NCI-H2171 treated with DMSO at 0.1 percent for 48 hours (cell line): ENCODE data around the gene SCN3A.

Source experiments
- DNase-seq: peaks from one replicate; lab custom pipeline; 2025; lab: John Stamatoyannopoulos, UW

SCN3A gene

DNA sequence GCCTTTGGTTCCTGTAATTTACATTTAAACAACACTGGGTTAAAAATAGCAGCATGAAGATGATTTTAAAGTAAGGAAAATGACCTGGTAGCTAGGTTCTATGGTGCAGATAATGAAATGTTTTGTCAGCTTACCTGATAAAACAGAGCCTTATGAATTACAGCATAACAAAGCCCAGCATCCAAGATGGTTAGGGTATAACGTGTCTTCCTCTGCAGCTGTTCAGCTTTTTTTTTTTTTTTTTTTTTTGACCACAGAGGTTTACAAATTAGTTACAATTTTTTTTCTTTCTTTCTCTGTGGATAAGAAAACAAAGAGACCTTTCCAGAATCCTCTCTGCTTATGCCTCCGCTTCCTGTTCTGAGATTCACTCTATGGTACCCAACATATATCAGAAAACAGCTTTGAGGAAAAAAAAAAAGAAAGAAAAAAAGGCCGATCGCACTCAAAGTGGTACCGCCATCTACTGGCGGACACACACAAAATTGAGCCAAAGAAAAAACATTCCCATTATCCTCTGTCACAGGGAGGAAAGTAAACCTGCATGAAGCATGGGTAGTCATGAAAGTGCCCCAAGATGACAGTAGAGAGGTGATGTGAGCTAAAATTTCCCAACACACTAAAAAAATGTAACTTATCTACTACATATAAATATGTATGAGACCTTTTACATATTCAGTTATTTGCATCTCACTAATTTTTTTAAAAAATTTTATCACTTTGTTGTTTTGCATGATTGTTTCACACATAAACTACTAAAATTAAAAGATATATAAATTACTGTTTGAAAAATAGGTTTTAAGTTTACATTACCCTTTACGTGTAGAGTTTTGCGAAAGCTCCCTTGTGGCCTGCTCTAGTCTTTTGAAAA is at the start of gene SCN3A:
Gene SCN3A (minus strand): TSS at position 362 of the 871 bp plus-strand sequence. CDS start 27,656 bp downstream, outside the sequence.
- peak; percentile 96 for DNase-seq

DNA sequence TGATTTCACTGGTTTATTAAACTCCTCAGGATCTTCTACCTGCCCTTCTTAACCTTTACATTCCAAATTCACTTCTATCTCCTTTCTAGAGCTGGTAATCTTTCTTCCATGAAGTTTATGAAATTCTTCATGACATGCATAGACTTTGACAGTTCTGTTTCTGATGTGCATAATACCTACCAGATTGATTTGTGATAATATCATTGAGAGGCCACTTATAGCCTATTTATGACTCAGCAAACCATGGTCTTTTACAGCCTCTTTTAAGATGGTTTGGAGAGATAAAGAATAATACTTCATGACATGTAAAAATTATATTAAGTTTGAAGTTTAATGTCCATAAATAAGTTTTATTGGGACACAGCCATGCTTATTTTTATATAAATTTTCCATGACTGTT is 49.3 kb upstream of the SCN3A start:
- no peak for DNase-seq

DNA sequence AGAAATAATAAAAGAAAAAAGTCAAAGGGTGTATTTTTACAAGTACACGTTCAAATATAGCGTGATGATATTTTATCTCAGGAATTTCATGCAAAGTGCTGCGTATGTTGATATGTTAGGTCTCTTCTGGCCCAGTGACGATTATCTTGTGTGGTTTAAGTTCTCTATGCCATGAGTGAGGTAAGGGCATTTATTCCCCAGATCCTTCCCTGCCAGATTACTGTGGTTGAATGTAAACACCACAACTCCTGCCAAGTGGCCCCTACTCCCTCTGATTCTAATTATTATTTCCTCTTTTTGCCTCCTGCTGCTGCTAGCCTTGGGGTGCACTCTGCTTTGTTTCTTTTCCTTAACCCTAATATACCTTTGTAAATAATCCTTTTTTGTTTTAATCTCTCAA is 47.5 kb upstream of the SCN3A start:
- DNase-seq: peak; percentile 15

DNA sequence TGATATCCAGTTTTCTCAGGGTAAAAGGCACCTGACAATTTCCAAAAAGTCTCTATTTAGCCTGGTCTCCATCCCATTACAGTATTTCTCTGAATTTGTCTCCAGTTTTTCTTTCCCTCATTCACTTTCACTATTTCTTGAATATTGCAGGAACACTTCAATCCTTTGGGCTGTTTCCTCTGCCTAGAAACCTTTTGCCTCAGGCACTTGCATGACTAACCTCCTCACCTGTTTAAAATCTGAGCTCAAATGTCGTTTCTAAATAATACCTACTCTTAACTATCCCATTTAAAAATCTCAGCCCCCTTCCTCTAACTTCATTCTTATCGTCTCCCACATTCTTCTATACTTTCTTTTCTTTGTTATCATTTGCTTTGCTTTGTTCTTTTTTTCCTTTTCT is 44.4 kb upstream of the SCN3A start:
- DNase-seq: peak; percentile 3

DNA sequence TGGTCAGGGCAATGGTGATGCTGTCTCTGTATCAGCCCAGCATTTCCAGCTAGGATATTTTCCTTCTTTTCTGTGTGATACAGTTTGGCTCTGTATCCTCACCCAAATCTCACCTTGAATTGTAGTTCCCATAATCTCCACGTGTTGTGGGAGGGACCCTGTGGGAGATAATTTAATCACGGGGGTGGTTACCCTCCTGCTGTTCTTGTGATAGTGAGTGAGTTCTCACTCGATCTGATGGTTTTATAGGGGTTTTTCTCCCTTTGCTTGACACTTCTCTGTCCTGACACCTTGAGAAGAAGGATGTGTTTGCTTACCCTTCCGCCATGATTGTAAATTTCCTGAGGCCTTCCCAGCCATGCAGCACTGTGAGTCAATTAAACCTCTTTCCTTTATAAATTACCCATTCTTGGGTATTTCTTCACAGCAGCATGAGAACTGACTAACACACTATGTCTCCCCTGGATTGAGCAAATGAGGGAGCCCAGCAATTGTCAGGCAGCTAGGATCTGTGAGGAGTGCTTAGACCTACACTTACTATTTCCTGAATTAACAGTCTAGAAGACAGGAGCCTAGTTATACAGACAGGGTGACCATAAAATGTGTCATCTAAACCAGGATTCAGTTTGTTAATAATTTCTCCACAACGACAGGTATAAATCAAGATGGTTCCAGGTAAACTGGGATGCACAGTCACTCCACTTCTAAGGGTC is 41.4 kb upstream of the SCN3A start:
- no peak for DNase-seq

DNA sequence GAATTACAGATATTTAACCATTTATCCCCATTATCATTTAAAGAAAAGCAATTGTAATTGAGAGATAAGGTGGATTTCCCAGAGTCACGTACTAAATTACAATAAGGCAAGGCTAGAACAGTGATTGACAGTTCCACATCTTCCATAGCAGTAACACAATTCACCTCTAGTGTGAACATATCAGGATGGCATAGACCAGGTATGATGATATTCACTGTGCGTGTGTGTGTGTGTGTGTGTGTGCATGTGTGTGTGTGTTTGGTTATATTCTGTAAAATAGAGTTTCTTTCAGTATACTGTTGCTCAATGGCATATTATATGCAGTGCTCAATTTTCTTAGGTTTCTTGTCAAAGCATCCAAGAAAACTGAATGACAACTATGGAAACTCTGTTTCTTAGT is 37.1 kb upstream of the SCN3A start:
- no peak for DNase-seq

DNA sequence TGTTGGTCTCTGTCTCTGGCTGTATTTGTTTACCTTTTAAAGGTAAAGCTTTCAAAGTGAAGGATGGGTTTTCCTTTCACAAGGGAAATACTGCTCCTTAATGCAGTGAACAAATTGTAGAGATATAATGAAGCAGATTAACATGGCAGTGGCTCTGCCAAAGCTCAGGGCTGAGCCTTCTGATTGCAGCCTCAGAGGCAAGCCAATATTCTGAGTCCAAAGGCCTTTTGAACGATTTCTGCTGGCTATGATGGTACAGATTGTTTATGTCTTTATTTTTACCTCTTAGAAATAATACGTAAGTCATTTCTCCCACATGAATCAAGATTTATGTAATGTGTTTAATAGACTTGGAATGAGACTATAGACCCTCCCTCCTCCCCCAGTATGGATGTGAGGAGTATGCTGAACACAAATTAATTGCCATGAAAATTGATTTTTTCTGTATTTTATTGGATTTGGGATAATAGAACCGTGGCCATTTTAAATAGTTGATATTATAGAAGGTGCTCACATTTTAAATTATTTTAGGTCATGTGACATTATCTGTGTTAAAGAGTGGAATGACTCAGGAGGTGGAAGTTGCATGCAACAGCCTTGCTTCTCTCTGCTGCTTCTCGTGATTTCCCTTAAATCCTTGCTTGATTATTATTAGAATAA is 36.1 kb upstream of the SCN3A start:
- no peak for DNase-seq

DNA sequence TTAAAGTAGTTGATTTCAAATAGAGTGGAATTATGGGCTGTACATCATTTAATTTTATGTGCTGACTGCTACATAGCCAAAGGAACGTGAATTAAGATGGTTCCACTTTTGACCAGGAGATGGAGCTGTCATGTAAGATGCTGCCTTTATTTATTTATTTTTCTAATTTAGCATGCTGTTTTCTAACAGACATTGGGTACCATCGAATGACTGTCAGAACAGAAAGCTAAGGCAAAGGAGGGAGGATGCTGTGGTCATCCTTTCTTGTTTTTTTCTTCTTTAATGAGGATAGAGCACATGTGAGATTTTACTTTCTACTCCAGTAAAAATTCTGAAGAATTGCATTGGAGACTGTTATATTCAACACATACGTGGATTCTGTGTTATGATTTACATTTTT is 35.4 kb upstream of the SCN3A start, which contains the start of gene SCN2A:
Gene SCN2A (plus strand): TSS at position 185 of the 400 bp plus-strand sequence. CDS start 56,410 bp downstream, outside the sequence.
- peak; percentile 60 for DNase-seq

DNA sequence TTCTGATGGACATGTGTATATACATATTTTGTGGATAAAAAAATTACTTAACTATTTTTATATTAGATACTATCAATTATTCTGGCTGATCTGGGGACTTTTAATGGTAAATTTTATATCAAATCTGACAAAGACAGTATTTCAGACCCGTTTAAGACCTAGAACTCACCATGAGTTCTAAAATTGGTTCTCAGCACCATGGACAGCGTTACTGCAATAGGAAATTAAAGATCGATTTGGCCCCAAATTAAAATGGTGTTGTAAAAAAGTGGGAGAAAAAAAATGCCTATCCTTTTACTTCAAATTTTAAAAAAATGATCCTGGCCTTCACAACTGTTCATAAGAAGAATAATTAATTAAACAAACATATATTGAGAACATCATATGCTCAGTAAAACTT is 34.4 kb upstream of the SCN3A start:
- DNase-seq: no peak

DNA sequence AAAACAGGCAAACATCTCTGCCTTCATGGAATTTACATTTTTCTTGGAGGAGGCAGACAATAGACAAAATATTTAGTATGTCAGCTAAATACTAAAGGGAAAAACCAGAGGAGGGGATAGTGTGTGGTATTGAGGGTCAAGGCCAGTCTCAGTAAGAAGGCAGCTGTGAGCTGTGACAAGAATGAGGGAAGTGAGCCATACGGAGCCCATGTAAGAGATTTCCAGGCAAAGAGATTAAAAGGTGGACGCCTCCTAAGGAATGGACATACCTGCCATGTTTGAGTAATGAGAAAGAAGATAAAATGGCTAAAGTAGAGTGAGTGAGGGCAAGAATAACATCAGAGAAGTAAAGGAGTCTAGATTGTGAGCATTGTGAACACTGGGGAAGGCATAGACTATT is 33.2 kb upstream of the SCN3A start:
- no peak for DNase-seq

DNA sequence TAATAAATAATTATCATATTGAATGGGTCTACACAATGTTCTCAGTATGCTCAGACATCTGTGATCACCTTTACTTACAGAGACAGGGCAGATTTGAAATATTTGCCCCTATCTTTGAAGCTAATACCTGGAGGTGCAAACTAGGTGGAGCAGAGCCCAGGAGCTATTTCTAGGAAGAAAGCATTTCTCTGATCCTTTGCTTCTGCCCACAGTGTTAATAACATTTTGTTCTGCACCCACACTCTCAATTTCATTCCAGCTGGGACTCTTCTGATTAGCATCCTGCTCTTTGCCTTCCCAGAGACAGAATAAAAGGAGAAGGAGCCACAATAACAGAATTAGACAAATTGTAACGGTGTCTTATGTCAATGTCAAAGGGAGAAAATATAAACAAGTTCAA is 23.7 kb upstream of the SCN3A start:
- DNase-seq: no peak

DNA sequence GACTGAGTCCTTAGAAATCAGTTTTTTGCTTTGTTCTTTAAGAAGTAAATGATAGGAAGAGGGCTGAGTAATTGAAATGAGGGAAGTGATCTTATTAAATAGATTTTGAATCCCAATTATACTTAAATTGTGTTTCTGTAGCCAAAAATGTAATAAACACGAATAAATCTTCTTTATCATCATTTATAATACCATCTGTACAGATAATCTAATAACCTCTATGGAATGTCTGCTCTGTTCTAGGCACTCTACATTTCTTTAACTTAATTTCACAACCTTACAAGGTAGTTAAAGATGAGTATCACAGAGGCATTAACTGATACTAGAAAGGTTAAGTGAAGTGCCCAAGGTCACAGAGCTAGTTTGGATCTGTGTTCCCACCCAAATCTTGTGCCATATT is 21.1 kb upstream of the SCN3A start:
- no peak for DNase-seq

DNA sequence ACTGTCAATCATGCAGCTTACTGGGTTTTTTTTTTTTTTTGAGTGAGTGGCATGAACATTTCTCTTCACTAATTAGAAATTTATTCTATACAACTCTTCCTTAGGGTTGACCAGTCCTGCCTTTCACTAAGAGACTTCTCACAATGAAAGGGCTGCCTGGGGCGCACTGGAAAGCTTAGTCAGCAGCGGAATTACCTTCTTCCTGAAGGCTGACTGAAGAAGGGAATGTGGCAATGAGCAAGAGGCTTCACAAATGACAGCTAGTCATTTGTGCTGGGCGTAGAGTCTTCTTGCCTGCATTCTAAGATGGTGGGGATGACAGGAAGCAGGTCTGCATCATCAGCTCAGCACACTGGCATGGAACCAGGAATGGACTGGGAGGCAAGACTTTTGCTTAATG is 15.6 kb upstream of the SCN3A start:
- DNase-seq: no peak

DNA sequence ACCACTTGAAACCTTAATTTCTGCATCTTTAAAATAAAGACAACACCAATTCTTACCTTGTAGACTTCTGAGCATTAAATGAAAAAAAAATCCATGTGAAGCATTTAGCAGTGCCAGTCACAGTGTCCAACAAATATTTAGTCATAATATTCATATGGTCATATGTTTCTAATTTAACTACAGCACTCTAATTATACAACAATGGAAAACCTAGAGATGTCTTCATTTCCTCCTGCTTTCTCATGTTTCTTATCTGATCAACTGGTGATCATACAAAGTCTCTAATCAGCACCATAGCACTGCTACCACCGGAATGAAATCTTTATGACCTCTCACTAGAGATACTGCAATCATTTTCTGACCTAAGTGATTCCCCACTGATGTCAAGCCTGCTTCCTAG is 10.2 kb upstream of the SCN3A start:
- no peak for DNase-seq

DNA sequence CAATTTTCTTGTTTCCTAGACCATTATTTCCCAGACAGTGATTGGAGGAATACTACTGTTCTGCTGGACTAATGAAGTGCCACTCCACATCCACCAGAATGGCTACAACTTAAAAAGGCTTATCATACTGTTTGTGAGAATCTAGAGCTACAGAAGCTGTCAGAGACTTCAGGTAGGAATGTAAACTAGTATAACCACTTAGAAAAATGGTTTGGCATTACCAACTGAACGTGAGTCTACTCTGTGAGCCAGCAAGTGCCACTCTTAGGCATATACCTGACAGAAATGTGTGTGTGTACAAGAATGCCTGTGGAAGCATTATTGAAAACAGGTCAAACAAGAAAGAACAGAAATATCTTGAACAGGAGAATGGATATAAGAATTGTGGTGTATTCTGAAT is 4.2 kb upstream of the SCN3A start:
- no peak for DNase-seq

DNA sequence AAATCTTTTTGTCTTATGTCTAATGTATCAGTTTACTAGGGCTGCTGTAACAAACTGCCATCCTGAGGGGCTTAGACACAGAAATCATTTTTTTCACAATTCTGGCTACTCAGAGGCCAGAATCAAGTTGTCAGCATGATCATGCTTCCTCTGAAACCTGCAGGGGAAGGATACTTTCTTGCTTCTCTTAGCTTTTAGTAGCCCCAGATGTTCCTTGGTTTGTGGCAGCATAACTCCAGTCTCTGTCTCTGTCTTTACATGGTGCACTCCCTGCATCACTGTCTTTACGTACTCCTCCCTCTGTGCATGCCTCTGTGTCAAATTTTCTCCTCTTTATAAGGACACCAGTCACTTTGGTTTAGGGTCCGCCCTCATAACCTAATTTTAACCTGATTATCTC is 2.0 kb upstream of the SCN3A start:
- no peak for DNase-seq

DNA sequence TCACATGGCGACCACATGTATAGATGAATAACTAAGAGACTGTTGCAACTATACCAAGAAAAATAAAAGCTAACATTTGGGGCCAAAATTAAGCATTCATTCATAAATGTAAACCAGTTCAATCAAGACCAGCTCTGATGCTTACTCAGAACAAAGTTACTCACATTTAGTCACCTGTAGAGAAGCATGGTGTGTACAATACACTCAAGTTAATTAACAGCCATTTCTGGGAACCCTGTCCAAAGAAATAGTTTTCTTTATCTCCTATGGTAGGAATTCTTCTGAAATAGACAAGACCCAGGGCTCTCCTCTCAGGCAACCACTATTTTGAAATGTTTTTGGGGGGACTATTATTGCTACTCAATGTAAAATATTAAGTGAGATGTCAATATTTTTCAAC is 1.6 kb downstream of the SCN3A start:
- DNase-seq: no peak

DNA sequence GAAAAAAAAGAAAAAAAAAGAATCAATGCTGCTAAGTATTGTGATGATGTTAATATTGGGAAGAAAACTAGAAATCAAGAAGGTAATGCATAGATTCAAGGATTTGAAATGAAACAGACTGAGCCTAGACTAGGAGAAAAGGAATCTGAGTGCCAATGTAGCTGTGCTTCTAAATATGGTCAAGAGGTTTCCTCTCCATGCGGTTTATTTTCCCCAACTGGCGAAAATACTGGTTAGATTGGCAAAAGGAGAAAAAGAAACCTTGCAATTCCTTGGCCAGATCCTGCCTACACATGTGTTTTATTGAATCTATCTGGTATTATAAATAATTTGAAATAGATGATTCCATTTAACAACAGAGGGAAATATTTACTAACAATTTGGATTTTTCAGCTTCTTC is 5.7 kb downstream of the SCN3A start:
- DNase-seq: no peak

DNA sequence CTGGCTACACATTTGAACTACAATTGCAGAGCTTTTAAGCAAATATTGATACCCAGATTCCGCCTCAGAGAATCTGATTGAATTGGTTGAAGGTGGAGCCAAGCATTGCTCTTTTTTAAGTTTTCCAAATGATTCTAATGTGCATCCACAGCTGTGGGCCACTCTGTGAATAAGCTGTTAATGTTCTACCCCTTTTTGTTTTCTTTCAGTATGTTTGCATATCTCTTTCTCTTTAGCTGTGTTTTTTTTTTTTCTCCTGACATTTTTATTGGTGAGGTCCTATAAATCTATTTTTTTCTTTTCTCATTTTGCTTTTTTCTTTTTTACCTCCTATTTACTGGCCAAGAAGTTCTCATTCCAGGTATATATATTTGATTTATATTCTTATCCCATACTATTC is 6.5 kb downstream of the SCN3A start:
- DNase-seq: no peak

DNA sequence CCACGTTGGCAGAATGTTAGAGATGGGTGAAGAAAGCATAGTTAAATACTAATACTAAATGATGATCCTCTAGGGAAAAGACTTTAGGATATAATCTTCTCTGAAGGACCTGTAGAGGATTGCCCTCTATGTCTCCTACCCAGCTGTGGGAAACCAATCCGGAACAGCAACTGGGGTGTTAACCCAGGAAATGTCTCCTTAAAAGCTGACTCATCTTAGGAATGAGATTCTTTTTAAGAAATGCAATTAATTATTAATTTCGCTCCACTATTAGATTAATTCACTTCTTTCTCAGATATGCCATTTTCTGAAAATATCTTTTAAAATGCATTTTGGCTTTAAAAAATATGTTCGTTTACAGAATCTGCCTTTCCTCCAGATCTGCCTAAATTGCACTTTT is 7.4 kb downstream of the SCN3A start:
- DNase-seq: no peak

DNA sequence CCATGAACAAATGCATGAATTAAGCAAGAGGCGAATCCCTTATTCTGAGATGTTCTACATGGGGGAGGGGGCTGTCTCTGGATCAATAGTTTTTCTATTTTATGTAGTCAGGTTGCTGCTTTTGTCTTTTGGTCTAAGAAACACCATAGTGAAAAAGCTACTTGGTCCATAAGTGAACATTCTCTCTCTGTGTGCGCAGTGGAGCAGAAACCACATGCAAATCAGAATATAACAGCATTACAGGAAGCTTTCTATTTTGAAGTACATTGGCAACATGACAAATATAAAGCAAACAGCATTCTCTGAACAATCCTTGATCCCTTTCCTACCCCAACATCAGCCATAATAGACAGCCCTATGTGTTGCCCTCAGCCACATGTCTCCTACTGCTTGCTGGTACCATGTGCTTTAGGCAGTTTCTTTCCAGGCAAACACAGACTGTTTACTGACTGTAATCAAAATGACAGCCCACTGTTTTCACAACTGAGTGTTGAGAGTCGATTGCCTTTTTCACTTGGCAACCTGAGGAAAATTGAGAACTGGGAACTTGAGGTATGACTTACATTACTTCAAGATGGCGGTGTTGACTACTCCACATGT is 10.6 kb downstream of the SCN3A start:
- no peak for DNase-seq

DNA sequence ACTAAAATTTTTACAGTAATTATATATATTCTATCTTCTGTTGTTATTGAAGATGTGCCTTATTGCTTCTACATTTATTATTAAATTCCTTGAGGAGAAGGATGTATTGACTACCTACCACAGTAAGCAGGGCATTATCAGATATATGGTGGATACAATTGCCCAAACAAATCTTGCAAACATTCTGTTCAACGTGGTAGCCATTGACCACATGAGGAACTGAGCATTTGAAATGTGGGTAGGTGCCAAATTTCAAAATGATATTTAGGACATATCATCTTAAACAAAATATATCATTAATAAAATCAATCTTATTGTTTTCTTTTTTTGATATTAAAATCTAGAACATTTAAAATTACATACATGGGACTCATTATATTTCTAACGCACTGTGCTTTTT is 11.1 kb downstream of the SCN3A start:
- no peak for DNase-seq
